C4-2B (cell line): ENCODE data around the gene BOK.
"Not testable (repeated sequence)": the region's sequence is repeated elsewhere in the genome, so short reads cannot be mapped to it uniquely, and the experiment has no call there.

Source experiments
- H3K27ac ChIP-seq: fragments of 450-650 bp; 2 replicates; pipeline ENCODE4 v1.5.1; 2017
- CTCF ChIP-seq: fragments of 450-650 bp; conservative IDR thresholded peaks from 2 replicates; pipeline ENCODE4 v1.5.1; 2017; ENCODE audit warnings: mild to moderate bottlenecking
- ZFX ChIP-seq: fragments of 450-650 bp; IDR thresholded peaks from 2 replicates; pipeline ENCODE4 v1.6.1; 2017

Gene BOK

GRCh38 chr2:241579281-241579680 is 20.7 kb downstream of the BOK start:
- TF ChIP-seq CTCF: no peak
- no peak for TF ChIP-seq ZFX
- no peak overlapping the region for H3K27ac ChIP-seq

GRCh38 chr2:241582328-241582727 is 23.8 kb downstream of the BOK start:
- TF ChIP-seq CTCF: no peak
- TF ChIP-seq ZFX: no peak

GRCh38 chr2:241582806-241583205 is 24.3 kb downstream of the BOK start:
- no peak overlapping the region for H3K27ac ChIP-seq
- TF ChIP-seq CTCF: no peak
- TF ChIP-seq ZFX: no peak

More at GRCh38 chr2:241582328-241582727, 23.8 kb downstream of the BOK start:
- H3K27ac ChIP-seq: no peak overlapping the region

GRCh38 chr2:241584436-241584835 is 25.9 kb downstream of the BOK start:
- no peak overlapping the region for H3K27ac ChIP-seq
- no peak for TF ChIP-seq CTCF
- TF ChIP-seq ZFX: no peak

- no peak overlapping the region for H3K27ac ChIP-seq
- TF ChIP-seq CTCF: no peak
- TF ChIP-seq ZFX: no peak
Observed at GRCh38 chr2:241586564-241587264, 28.2 kb downstream of the BOK start.

- not testable (repeated sequence) for H3K27ac ChIP-seq
Observed at GRCh38 chr2:241589863-241590262, 31.3 kb downstream of the BOK start.

- H3K27ac ChIP-seq: not testable (repeated sequence)
Observed at GRCh38 chr2:241590496-241591455, 32.2 kb downstream of the BOK start.

- TF ChIP-seq ZFX: no peak
- no peak for TF ChIP-seq CTCF
- no peak overlapping the region for H3K27ac ChIP-seq
Observed at GRCh38 chr2:241592126-241592845, 33.7 kb downstream of the BOK start.
